HepG2 (cell line): ENCODE results near the gene VAMP3. TPM values are rescaled to one million over a fixed set of nuclear protein-coding genes. Genes with fewer than 3 reads are reported as not detected.

ENCODE experiments used
- ASH2L ChIP-seq: fragments of 300-600, 200-600 bp; sonication (generic); IDR thresholded peaks from 2 replicates; pipeline ENCODE4 v1.7.0; 2017; ENCODE audit warnings: low read depth, mild to moderate bottlenecking, moderate library complexity, mixed read lengths, low read length; ENCODE audit not compliant: insufficient read length
- GABPB1 ChIP-seq: IDR thresholded peaks from 2 replicates; pipeline ENCODE4 v1.6.1; 2016; ENCODE audit warnings: mild to moderate bottlenecking, missing genetic modification reagents, moderate library complexity, missing compliant biosample characterization
- HDAC2 ChIP-seq: sonication (generic); formaldehyde crosslinking; IDR thresholded peaks from 2 replicates; pipeline ENCODE4 v1.4.0; 2020; ENCODE audit warnings: missing genetic modification reagents
- HMGXB3 ChIP-seq: sonication (generic); formaldehyde crosslinking; IDR thresholded peaks from 2 replicates; pipeline ENCODE4 v1.4.0; 2020; ENCODE audit warnings: missing genetic modification reagents, borderline replicate concordance
- NFAT5 ChIP-seq: sonication (generic); formaldehyde crosslinking; IDR thresholded peaks from 2 replicates; pipeline ENCODE4 v1.4.0; 2020; ENCODE audit warnings: missing genetic modification reagents
- TEAD3 ChIP-seq: optimal IDR thresholded peaks from 2 replicates; pipeline ENCODE3; 2016; ENCODE audit warnings: borderline replicate concordance
- ZHX2 ChIP-seq, 2 experiments: sonication (generic) in 1 of 2; formaldehyde crosslinking in 1 of 2; IDR thresholded peaks; 2 replicates each; pipeline versions ENCODE4 v1.6.1 to v1.9.0; 2014 to 2022; ENCODE audit warnings: antibody characterized with exemption in 1 of 2, borderline replicate concordance in 1 of 2, inconsistent platforms in 1 of 2, low read depth in 1 of 2, missing genetic modification reagents in 1 of 2
- ZNF776 ChIP-seq: sonication (generic); formaldehyde crosslinking; IDR thresholded peaks from 2 replicates; pipeline ENCODE4 v1.4.0; 2020; ENCODE audit warnings: mild to moderate bottlenecking, missing genetic modification reagents
- ZSCAN30 ChIP-seq: sonication (generic); formaldehyde crosslinking; IDR thresholded peaks from 2 replicates; pipeline ENCODE4 v1.5.0; 2020; ENCODE audit warnings: mild to moderate bottlenecking, missing genetic modification reagents
- polyA plus RNA-seq, 8 experiments: library from polyadenylated mRNA; depleted of rRNA in 3 of 8; stranded (reverse) in 7 of 8; unstranded in 1 of 8; fragments of >200 nt; fragmentation: Illumina TruSeq in 4 of 8; extraction: Trizol in 4 of 8; gene quantifications; 2 replicates each; pipeline versions ENCODE4 v1.2.1 to v1.2.3, GENCODE V29; 2011 to 2016; ENCODE audit warnings: low read depth in 4 of 8, missing spikeins in 1 of 8, mixed read lengths in 1 of 8; ENCODE audit not compliant: insufficient read depth in 1 of 8
- total RNA-seq, 5 experiments: library from RNA; depleted of rRNA; stranded (reverse); fragments of >200 nt; fragmentation: Illumina TruSeq; extraction: Trizol; gene quantifications; 2 replicates each; pipeline ENCODE4 v1.2.3, GENCODE V29; 2016; ENCODE audit warnings: low read depth in 1 of 5

VAMP3 gene
- total and polyA plus RNA-seq, 2 of the 13 experiments (the other 11 are each of a cell fraction or from before 2014, with no cell fraction given): 75.3 to 88.7 TPM

GRCh38 chr1:7770997-7771822 lies at the start of gene VAMP3 (continued):
- peak; percentile 51; the same call in 1 of the 2 replicates for TF ChIP-seq ZHX2 (IDR thresholded peaks at IDR 0.05; ENCODE audit: low read depth)
- no peak for TF ChIP-seq ZHX2 (CRISPR knock-in tag; IDR thresholded peaks at IDR 0.05; ENCODE audit: borderline replicate concordance)
- TF ChIP-seq HDAC2 (CRISPR knock-in tag): 0 out of 2 replicates have a peak, but pooled peaks have one; percentile 36
- TF ChIP-seq HMGXB3 (CRISPR knock-in tag): peak; percentile 23; the same call in 1 of the 2 replicates
- peak; percentile 91 for TF ChIP-seq GABPB1 (CRISPR knock-in tag)
- TF ChIP-seq ZNF776 (CRISPR knock-in tag): peak; percentile 69; the same call in 1 of the 2 replicates
- no peak for TF ChIP-seq NFAT5 (CRISPR knock-in tag)
- TF ChIP-seq ASH2L: peak; percentile 94
- TF ChIP-seq TEAD3: peak; percentile 40
- TF ChIP-seq ZSCAN30 (CRISPR knock-in tag): no peak
